ENCODE results near the gene AP2B1.

The AP2B1 gene

GRCh38 chr17:35730400-35731005 is 143.4 kb downstream of the AP2B1 start:
- peak; percentile 35 for DNase-seq (ENCODE audit: low read depth)

DNA sequence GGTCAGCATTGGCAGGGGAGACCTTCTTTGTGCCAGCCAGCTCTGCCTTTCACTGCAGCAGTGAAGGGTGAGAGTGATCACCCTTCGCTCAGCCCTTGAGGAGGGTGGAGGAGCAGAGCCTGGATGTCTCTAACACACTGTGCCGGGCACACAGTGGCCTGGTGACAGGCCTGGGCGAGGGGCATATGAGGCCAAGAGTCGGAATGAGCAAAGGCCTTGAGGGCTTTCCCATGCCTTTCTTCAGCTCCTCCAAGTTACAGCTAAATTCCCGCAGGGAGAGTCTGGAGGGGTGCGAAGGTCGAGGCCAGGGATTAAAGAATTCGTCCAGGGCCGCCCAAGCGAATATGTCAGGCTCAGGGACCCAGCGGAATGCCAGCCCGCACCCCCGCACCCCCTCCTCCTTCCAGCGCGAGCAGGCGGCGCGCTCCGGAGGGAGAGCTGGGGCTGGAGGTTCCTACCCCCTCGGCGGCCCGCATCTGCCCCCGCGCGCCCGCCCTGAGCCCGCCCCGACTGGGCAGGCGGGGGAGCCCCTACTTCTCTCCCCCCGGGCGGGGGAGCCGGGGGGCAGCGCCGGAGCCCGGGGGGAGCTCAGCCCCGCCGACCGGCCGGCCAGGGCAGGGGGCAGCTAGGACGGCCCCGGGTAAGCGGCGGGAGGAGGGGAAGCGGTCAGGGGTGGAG is 144.3 kb downstream of the AP2B1 start, which contains the start of gene RASL10B:
Gene RASL10B, plus strand, starts transcription at position 401 of the 678 bp plus-strand sequence. CDS start 3,546 bp downstream, outside the sequence.
- DNase-seq (ENCODE audit: low read depth), result peak; percentile 64

GRCh38 chr17:35731917-35732805 is 145.0 kb downstream of the AP2B1 start:
- DNase-seq (ENCODE audit: low read depth), result no peak

GRCh38 chr17:35732806-35733136 is 145.6 kb downstream of the AP2B1 start:
- no peak for DNase-seq (ENCODE audit: low read depth)

DNA sequence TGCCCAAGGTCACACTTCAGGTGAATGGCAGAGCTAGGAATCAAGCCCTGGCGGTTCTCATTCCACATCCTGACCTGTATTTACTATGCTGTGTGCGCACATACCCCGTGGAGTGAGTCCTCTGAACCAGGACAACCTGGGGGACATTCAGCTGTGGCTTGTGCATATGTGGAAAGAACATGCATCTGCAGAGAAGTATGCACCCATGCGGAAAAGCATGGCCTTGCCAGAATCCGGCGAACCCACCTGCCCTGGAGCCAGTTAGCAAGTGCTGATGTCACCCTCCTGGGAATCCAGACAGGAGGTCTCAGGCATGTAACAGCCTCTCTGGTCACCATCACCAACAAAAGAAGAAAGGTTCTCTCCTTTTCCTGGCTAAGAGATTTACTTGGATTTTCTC is 146.2 kb downstream of the AP2B1 start:
- DNase-seq (ENCODE audit: low read depth), result no peak

- no peak for DNase-seq (ENCODE audit: low read depth)
Observed at GRCh38 chr17:35734396-35734795, 147.3 kb downstream of the AP2B1 start.

DNA sequence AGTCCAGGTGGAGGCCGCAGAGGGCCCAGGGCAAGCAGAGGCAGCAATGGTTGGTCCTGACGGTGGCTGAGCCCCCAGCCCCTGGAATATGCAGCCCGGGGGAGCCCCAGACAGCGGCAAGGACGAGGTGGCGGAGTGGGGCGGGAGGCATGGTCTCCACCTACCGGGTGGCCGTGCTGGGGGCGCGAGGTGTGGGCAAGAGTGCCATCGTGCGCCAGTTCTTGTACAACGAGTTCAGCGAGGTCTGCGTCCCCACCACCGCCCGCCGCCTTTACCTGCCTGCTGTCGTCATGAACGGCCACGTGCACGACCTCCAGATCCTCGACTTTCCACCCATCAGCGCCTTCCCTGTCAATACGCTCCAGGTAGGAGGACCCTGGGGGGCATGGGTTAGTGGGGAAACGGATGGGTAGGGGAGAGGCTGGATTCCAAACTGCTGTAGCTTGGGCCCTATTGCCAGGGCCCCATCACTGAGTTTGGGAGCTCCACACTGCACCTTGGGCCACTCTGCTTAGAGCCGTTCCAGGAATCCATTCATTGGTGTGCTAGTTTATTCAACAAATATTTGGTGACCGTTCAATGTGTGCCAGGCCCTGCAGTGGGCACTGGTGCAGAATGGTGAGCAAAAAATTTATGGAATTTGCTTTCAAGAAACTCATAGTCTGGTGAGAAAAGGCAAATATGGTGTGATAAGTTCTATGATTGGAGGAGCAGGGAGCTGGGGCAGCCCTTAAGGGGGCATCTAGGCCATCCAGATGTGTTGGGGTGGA is 148.1 kb downstream of the AP2B1 start:
- no peak for DNase-seq (ENCODE audit: low read depth)

DNA sequence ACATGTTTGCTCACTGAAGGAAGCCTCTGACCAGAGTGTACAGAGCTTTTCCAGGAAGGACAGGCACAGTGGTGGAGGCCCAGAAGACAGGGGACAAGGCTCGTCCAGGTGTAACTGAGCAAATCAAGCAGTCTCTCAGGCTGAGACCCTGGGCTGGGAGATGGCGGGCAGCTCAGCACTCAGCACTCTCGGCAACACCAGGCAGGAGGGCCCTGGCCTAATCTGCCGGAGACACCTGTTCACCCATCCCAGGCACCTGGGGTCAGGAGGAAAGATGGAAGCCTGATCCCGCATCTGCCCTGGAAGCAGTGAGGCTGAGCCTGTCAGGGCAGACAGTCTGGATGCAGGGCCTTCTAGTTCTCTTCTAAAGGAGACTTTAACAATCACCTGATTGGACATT is 149.1 kb downstream of the AP2B1 start:
- DNase-seq (ENCODE audit: low read depth), result no peak

GRCh38 chr17:35738519-35739133 is 151.5 kb downstream of the AP2B1 start:
- no peak for DNase-seq (ENCODE audit: low read depth)

GRCh38 chr17:35740216-35740615 is 153.1 kb downstream of the AP2B1 start:
- DNase-seq (ENCODE audit: low read depth), result no peak

DNA sequence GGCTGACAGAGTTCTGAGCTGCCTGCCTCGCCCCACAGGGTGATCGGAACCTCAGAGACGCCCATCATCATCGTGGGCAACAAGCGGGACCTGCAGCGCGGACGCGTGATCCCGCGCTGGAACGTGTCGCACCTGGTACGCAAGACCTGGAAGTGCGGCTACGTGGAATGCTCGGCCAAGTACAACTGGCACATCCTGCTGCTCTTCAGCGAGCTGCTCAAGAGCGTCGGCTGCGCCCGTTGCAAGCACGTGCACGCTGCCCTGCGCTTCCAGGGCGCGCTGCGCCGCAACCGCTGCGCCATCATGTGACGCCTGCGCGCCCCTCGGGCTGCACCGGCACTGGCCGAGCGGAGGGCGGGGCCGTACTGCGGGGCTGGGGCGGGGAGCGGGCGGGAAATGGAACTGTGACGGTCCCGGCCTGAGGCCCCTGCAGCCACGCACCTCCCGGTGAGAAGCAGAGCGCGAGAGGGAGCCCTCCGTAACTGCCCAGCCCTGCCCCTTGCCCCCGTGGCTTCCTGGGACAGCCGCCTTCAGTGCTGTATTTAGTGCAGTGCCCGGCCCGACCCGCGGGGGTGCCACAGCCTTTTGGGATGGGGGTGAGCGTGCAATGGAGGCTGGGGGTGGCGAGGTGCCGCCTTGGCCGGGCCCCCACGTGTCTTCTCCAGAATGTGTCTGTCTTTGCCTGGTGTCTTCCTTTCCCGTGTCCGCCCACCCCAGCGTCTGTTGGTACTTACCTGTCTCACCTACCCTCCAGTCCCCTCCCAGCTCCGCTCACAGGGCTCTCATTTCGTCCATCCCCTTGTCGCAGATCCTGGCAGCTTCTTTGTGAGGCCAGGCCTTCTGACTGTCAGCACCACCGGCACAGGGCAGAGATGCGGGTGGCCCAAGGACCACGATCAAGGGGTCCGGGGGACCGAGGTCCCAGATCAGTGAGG is 154.1 kb downstream of the AP2B1 start:
- no peak for DNase-seq (ENCODE audit: low read depth)

GRCh38 chr17:35742496-35742895 is 155.4 kb downstream of the AP2B1 start:
- DNase-seq (ENCODE audit: low read depth), result no peak

DNA sequence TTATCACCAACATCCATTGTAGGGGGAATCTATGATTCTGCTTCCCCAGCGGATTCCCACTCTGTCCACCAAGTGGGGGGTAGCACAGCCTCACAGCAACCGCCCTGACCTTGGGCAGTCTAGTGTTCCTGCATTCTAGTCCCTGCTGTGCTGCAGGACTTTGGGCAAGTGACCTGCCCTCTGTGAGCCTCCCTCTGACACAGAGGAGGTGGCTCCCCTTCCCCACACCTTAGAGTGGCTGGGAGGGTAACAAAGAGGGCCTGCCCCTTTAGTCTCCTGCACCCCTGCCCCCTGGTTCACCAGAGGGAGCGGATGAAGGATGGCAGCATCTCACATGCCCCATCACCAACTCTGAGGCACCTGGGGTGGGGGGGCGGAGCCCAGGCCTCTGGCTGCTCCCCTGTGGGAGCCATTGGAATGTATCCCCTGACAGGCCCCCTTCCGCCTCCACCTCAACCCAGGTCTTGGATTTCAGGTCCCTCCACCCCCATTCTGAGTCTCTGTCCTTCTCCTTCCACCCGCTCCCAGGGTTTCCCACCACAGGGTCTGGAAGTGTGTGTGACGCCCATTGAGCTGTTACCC is 155.9 kb downstream of the AP2B1 start:
- no peak for DNase-seq (ENCODE audit: low read depth)

GRCh38 chr17:35743626-35744328 is 156.7 kb downstream of the AP2B1 start:
- DNase-seq (ENCODE audit: low read depth), result peak; percentile 50

- DNase-seq (ENCODE audit: low read depth), result no peak
Observed at GRCh38 chr17:35744830-35745229, 157.7 kb downstream of the AP2B1 start.

GRCh38 chr17:35745246-35745645 is 158.1 kb downstream of the AP2B1 start:
- DNase-seq (ENCODE audit: low read depth), result no peak

GRCh38 chr17:35745749-35746320 is 158.7 kb downstream of the AP2B1 start:
- DNase-seq (ENCODE audit: low read depth), result no peak

- peak; percentile 83 for DNase-seq (ENCODE audit: low read depth)
Observed at GRCh38 chr17:35747540-35748017, 160.5 kb downstream of the AP2B1 start.

- DNase-seq (ENCODE audit: low read depth), result no peak
Observed at GRCh38 chr17:35748341-35748841, 161.3 kb downstream of the AP2B1 start.
